NCI-H1436 (cell line): Measurements from ENCODE around the gene HPX.

Source experiments
- DNase-seq: peaks from one replicate; lab custom pipeline; 2025; lab: John Stamatoyannopoulos, UW

HPX gene

GRCh38 chr11:6459099-6459450 lies 18.3 kb upstream of the HPX start:
- no peak for DNase-seq

GRCh38 chr11:6458352-6459098 lies 17.7 kb upstream of the HPX start:
- DNase-seq = no peak

GRCh38 chr11:6457581-6458320 lies 17.0 kb upstream of the HPX start:
- no peak for DNase-seq

GRCh38 chr11:6456361-6457073 lies 15.7 kb upstream of the HPX start:
- no peak for DNase-seq

GRCh38 chr11:6455070-6455469 lies 14.3 kb upstream of the HPX start:
- DNase-seq = no peak

- no peak for DNase-seq
Measured at GRCh38 chr11:6453152-6453551, 12.4 kb upstream of the HPX start.

- DNase-seq = no peak
Measured at GRCh38 chr11:6452219-6452618, 11.4 kb upstream of the HPX start.

GRCh38 chr11:6448574-6448973 lies 7.8 kb upstream of the HPX start:
- DNase-seq = no peak

- peak; percentile 53 for DNase-seq
Measured at GRCh38 chr11:6443269-6444003, 2.6 kb upstream of the HPX start.

GRCh38 chr11:6442441-6442840 lies 1.7 kb upstream of the HPX start:
- DNase-seq = no peak

- peak; percentile 59 for DNase-seq
Measured at GRCh38 chr11:6438979-6439571, 1.7 kb downstream of the HPX start.

GRCh38 chr11:6437993-6438392 lies 2.8 kb downstream of the HPX start:
- no peak for DNase-seq

GRCh38 chr11:6437423-6437822 lies 3.4 kb downstream of the HPX start:
- no peak for DNase-seq

GRCh38 chr11:6433998-6434660 lies 6.7 kb downstream of the HPX start:
- no peak for DNase-seq

- DNase-seq = no peak
Measured at GRCh38 chr11:6431861-6432260, 8.9 kb downstream of the HPX start.

- no peak for DNase-seq
Measured at GRCh38 chr11:6427516-6427915, 13.3 kb downstream of the HPX start.

GRCh38 chr11:6420677-6421076 lies 20.1 kb downstream of the HPX start:
- no peak for DNase-seq

- peak; percentile 53 for DNase-seq
Measured at GRCh38 chr11:6419009-6419631, 21.7 kb downstream of the HPX start, which contains the start of gene APBB1. Gene APBB1 (minus strand): TSS chr11:6419094. CDS start chr11:6411347, 7,747 bp downstream.

GRCh38 chr11:6418557-6419008 lies 22.2 kb downstream of the HPX start:
- no peak for DNase-seq

- DNase-seq = no peak
Measured at GRCh38 chr11:6417907-6418556, 22.8 kb downstream of the HPX start.
